Measurements from ENCODE around the gene RAVER1.

RAVER1 gene

DNA sequence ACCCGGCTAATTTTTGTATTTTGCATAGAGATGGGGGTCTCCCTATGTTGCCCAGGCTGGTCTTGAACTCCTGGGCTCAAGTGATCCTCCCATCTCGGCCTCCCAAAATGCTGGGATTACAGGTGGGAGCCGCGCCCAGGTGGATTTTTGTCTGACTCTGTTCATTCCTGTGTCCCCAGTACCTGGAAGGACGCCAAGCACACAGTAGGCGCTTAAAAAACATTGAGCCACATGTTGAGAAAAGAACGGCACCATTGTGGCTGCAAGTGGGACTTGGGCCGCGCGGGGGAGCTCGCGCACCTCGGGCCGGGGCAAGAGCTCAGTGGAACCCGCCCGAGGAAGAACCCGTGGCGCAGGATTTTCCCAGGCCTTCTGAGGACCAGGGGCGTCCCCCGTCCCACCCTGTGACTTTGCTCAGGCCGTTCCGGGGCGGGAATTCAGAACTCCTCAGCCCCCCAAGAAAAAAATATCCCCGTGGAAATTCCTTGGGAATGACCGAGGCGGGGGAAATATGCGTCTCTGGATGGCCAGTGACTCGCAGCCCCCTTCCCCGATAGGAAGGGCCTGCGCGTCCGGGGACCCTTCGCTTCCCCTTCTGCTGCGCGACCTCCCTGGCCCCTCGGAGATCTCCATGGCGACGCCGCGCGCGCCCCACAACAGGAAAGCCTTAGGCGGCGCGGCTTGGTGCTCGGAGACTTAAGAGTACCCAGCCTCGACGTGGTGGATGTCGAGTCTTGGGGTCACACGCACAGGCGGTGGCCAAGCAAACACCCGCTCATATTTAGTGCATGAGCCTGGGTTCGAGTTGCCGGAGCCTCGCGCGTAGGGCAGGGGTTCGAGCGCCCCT lies 63.8 kb downstream of the RAVER1 start:
- peaks cover 3% of the 10 kb centered on the region for H3K36me3 Mint-ChIP-seq
- peak overlapping the region; percentile 79 for H3K4me3 Mint-ChIP-seq

DNA sequence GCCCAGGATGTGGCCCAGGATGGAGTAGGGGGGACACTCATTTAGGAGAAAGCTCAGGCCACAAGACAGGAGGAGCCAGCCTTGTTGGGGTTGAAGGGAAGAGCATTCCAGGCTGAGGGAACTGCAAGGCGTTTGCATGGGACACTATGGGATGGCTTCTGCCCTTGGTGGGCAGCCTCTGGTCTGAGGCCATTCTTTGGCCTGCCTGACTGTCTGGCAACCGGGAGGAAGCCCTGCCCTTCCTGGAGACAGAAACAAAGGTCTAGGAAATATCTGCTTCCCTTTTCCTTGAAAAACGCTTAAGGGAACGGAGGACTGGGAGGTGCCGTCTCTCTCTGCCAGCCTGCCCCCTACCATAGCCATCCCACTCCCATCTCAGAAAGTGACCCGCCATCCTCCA lies 65.3 kb downstream of the RAVER1 start:
- H3K4me3 Mint-ChIP-seq = no peak overlapping the region

More for the DNA sequence above, 63.8 kb downstream of the RAVER1 start:
- peaks cover 13% of the 10 kb centered on the region for H3K27me3 Mint-ChIP-seq
- CTCF ChIA-PET = interaction anchor here (0.6 to 7.3 kb wide), 14 partner anchors 9 to 157 kb away, joined by 3 to 133 read pairs (median 12); partner anchors contain the start of genes CDC37, ICAM4 and ICAM5
- H3K9me3 Mint-ChIP-seq = no peaks in the 10 kb centered on the region
- peak; percentile 90 for DNase-seq
- H3K4me1 Mint-ChIP-seq = peaks cover 40% of the 10 kb centered on the region
- peak overlapping the region; percentile 89 for H3K27ac Mint-ChIP-seq

GRCh38 chr19:10266706-10267105 lies 66.6 kb downstream of the RAVER1 start:
- CTCF ChIA-PET = interaction anchor here (6.6 to 7.3 kb wide), 2 partner anchors 120 to 125 kb away, joined by 69 to 133 read pairs; no protein-coding TSS in a partner anchor
- Mint-ChIP-seq H3K4me1 (peaks cover 25% of the 10 kb centered on the region), H3K9me3 (no peaks in the 10 kb centered on the region), H3K4me3 (no peak overlapping the region), H3K27ac (no peak overlapping the region), H3K36me3 (no peaks in the 10 kb centered on the region), H3K27me3 (peaks cover 13% of the 10 kb centered on the region)
- no peak for DNase-seq

More for the DNA sequence above, 65.3 kb downstream of the RAVER1 start:
- H3K27ac Mint-ChIP-seq = no peak overlapping the region
- no peak for DNase-seq
- CTCF ChIA-PET = interaction anchor here (0.7 to 7.3 kb wide), 4 partner anchors 8 to 124 kb away, joined by 3 to 133 read pairs (median 67); no protein-coding TSS in a partner anchor
- H3K36me3 Mint-ChIP-seq = no peaks in the 10 kb centered on the region
- no peaks in the 10 kb centered on the region for H3K9me3 Mint-ChIP-seq
- H3K4me1 Mint-ChIP-seq = peaks cover 37% of the 10 kb centered on the region
- peaks cover 13% of the 10 kb centered on the region for H3K27me3 Mint-ChIP-seq

Measured in activated naive CD4-positive, alpha-beta T cell treated with anti-CD3 and anti-CD28 coated beads, Interleukin-2, amount 10 ng/mL, durations not matched to agents 7 days and 5 days (primary cell).